LoVo (cell line): Measurements from ENCODE around the gene GDPD5.
"Not testable (repeated sequence)": the region's sequence is repeated elsewhere in the genome, so short reads cannot be mapped to it uniquely, and the experiment has no call there.

Source experiments
- DNase-seq: peaks from one replicate; pipeline ENCODE4 v3.0.0-alpha.2; 2016; ENCODE audit warnings: low spot score

The GDPD5 gene

GRCh38 chr11:75427181-75427580 is 98.6 kb downstream of the GDPD5 start:
- no peak for DNase-seq

- DNase-seq: no peak
Measured at GRCh38 chr11:75426720-75427086, 99.0 kb downstream of the GDPD5 start.

GRCh38 chr11:75425422-75425821 is 100.3 kb downstream of the GDPD5 start:
- DNase-seq: no peak

- no peak for DNase-seq
Measured at GRCh38 chr11:75424396-75424795, 101.3 kb downstream of the GDPD5 start.

GRCh38 chr11:75423721-75424120 is 102.0 kb downstream of the GDPD5 start:
- no peak for DNase-seq

DNA sequence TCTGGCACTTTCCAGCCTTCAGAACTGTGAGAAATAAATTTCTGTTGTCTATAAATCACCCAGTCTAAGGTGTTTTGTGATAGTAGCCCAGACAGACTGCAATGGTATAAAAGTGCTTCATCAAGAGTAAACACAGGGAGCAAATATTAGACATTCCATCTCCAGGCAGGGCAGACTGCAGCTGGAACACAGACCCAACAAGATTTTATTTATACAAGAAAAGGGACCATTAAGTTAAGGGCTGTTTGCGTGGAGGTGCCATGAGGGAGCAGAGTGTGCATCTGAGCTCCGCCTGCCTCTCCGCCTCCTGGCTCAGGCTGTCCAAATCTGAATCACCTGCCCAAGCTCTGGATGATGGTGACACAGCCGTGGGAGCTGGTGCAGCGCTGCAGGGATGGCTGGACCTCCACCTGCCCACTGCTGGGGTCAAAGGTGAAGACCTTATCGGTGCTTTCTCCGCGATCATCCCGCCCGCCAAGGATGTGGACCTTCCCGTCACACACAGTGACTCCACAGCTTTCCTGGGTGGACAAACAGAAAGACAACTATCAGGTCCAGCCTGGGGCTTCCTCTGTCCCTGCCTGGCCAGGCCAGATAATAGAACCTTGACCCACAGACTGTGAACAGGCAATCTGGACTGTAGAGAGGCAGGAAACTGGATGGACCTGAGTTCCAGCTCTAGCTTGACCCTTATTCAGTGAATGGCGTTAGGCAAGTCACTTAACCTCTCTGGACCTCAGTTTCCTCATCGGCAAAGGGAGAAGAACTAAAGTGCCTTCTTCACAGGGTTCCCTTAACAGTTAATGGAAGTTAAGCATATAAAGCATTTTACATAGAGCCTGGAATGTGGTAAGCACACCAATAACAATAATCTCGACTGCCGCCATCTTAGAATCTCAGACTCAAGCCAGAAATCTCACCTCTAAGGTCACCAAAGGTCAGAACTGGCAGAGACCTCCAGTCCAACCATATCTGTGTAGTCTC is 103.2 kb downstream of the GDPD5 start:
- DNase-seq: no peak

GRCh38 chr11:75421902-75422247 is 103.9 kb downstream of the GDPD5 start:
- no peak for DNase-seq

DNA sequence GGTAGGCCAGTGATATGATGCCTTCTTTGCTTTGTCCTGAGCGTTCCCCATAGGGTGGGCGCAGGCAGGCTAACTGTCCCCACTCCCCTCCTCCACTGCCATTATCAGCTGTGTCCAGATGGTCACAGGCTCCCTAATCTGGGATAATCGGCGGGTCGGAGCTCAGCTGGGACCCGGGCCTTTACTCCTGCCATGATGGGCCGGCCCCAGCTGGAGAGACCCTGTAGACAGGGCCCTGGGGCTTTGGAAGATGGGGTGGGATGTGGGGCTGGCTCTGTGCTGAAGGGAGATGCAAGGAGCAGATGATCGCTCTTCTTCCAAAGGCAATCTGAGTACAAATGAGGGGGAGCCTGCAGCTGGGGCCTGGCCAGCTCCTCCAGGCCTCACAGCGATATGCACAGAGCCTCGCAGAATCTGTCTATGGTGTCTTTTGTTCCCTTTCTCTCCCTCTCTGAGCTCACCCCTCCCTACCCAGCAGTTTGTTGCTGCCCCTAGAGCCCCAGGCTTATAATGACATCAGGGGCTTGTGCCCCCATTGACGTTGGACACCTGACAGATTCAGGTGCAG is 104.6 kb downstream of the GDPD5 start:
- DNase-seq: no peak

- DNase-seq: no peak
Measured at GRCh38 chr11:75420224-75421034, 105.3 kb downstream of the GDPD5 start.

DNA sequence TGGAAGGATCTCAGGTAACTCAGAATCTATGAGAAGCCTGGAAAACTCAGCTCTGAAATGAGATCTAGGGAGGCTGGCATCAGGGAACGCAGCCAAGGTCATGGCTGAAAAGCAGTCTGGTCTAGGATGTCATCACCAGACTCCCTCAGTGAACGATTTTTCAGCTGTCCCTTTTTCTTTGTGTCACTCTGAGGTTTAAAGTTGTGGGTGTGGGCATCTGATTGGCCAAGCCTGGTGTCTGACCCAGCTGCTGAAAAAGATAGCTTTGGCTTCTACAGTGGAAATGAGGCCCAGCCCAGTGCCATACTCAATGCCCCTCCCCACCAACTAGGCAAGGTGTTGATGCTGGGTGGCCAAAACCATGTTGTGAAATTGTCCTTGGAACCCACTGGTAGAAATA is 111.9 kb downstream of the GDPD5 start:
- DNase-seq: no peak

- not testable (repeated sequence) for DNase-seq
Measured at GRCh38 chr11:75413146-75413545, 112.6 kb downstream of the GDPD5 start.

DNA sequence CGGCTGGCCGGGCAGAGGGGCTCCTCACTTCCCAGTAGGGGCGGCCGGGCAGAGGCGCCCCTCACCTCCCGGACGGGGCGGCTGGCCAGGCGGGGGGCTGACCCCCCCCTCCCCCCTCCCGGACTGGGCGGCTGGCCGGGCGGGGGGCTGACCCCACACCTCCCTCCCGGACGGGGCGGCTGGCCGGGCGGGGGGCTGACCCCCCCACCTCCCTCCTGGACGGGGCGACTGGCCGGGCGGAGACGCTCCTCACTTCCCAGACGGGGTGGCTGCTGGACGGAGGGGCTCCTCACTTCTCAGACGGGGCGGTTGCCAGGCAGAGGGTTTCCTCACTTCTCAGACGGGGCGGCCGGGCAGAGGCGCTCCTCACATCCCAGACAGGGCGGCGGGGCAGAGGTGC is 115.8 kb downstream of the GDPD5 start:
- not testable (repeated sequence) for DNase-seq

DNA sequence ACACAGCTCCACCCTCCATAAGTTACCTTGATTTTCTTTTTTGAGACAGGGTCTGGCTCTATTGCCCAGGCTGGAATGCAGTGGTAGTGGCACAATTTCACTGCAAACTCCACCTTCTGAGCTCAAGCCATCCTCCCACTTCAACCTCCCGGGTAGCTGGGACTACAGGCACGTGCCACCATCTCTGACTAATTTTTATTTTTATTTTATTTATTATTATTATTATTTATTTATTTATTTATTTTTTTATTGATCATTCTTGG is 116.9 kb downstream of the GDPD5 start:
- no peak for DNase-seq

GRCh38 chr11:75406338-75406777 is 119.4 kb downstream of the GDPD5 start:
- no peak for DNase-seq

DNA sequence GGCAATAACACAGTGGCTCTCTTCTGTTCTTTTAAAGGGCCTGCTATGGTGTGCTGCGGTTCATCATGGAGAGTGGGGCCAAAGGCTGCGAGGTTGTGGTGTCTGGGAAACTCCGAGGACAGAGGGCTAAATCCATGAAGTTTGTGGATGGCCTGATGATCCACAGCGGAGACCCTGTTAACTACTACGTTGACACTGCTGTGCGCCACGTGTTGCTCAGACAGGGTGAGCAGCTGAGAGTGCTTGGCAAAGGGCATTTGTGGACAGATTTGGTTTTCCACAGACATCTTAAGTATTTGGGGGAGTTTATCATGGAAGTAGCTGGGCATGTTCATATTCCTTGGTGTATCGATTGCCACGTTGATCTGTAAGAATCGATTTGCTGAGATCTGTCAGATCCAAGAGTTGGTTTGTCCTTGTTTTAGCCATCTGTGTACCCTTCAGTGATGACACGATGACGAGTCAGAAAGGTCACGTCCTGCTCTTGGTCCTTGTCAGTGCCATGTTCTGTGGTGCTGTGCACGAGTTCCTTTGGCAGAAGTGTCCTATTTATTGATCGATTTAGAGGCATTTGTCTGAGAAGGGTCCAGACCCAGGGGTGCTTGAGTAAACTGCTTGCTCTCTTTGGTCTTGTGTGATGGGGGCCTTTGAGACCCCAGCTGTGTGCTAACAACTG is 121.6 kb downstream of the GDPD5 start:
- DNase-seq: no peak

DNA sequence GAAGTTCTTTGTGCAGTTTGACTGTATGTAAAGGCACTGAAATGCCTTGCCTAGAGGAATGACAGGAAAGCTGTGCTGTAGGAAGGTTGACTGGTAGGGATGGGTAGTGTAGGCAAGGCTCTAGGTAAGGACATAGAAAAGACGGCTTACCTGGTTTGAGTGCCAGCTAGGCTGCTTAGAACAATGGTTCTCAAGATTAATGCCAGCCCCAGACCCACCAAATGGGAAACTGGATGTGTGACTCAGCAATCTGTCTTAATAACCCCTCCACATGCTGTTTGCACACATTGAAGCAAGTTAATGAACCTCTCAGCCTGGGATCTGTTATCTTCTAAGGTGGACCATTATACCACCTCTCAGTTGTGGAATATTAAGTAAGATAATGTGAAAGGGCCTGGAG is 122.7 kb downstream of the GDPD5 start:
- no peak for DNase-seq

DNA sequence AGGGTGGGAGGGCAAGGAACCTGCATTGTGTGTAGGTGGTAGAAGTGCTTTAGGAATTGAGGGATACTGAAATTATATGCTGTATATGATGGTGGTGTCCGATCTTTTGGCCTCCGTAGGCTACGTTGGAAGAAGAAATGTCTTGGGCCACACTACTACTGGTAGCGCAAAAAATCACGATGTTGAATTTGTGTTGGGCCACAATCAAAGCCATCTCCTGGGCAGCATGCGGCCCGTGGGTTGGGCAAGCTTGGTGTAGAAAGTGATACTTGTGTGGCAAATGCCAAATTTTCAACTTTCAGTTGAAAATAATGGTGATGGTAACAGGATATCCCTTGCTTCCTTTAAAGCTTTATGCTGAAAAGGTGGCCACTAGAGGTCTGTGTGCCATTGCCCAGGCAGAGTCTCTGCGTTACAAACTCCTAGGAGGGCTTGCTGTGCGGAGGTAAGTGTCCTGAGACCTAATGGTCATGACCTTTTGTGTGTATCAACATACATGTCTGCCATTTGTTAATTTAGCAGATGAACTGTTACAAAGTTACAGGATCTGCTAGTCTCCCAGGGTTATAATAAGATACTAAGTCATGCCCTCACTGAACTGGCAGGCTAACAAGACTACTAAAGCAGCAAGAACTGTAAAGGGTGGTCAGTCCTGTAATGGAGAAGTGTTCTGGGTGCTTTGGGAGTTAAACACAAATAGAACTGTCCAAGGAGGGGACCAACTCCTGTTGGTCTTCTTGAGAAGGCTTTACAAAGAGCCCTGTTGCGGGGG is 123.6 kb downstream of the GDPD5 start:
- DNase-seq: no peak

DNA sequence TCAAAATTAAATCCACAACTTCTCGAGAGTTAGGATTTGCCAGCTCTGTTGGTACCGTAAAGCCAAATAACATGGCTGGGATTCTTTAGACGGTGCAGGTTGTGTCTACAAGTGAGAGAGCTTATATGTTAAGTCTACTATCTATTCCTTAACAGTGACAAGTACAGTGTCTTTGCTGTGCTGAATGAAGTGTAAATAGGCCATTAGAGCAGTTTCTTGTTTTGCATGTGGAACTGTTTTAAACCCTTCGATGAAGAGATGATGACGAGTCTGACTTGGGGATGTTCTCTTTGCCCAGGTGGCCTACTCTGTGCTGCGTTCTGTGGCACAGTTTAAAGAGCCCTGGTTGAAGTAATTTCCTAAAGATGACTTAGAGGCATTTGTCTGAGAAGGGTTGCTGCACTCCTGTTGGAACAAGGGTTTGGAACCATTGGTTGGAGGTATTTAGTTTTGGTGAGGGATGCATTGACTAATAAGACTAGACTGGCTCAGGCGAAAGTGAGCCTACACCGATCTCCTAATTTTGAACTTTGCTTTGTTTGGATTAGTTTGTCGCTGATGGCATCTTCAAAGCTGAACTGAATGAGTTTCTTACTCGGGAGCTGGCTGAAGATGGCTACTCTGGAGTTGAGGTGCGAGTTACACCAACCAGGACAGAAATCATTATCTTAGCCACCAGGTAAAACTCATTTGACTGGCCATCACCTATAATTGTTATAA is 125.4 kb downstream of the GDPD5 start:
- DNase-seq: no peak

GRCh38 chr11:75399344-75400145 is 126.2 kb downstream of the GDPD5 start, which contains the start of gene RPS3:
RPS3 (plus strand) TSS chr11:75399518; CDS start chr11:75399548, 30 bp downstream.
- peak; percentile 91 for DNase-seq

DNA sequence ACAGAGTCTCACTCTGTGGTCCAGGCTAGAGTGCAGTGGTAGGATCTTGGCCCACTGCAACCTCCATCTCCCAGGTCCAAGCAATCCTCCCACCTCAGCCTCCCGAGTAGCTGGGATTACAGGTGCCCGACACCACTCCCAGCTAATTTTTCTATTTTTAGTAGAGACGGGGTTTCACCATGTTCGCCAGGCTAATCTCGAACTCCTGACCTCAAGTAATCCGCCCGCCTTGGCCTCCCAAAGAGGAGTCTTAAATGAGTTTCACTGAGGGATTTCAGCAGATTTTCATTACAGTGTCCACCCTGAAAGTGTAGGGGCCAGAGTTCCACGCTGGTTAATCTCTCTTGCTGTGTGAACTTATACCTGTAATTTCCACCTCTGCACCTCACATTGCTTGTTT is 126.8 kb downstream of the GDPD5 start:
- no peak for DNase-seq
